ENCODE results near the gene MAG.
A peak's percentile ranks its signal among the peaks of the same experiment; 100 is the strongest.

MAG gene

GRCh38 chr19:35288906-35289305 is 3.1 kb upstream of the MAG start:
- Histone ChIP-seq H3K4me3 (ENCODE audit: insufficient read depth in 1 of 2, low read depth in 1 of 2, low read length in 2 of 2) (no peak overlapping the region), H3K14ac (ENCODE audit: low read length in 2 of 2) (no peak overlapping the region), H2AK5ac (ENCODE audit: low read length, severe bottlenecking) (no peak overlapping the region), H2BK120ac (ENCODE audit: low read depth, low read length) (no peak overlapping the region), H3K4me2 (ENCODE audit: low read length, poor library complexity, severe bottlenecking) (no peak overlapping the region), H3K4me1 (ENCODE audit: control insufficient read depth, insufficient read depth, low read depth, low read length) (no peaks in the 10 kb centered on the region), H3K27me3 (ENCODE audit: control insufficient read depth in 1 of 2, insufficient read depth in 1 of 2, low read length in 2 of 2) (peaks cover 20 to 49% of the 10 kb centered on the region in 2 experiments), H2BK5ac (ENCODE audit: low read depth, low read length, poor library complexity, severe bottlenecking) (no peak overlapping the region), H4K8ac (ENCODE audit: low read length) (no peak overlapping the region), H3K36me3 (ENCODE audit: control insufficient read depth in 1 of 2, insufficient read depth in 2 of 2, low read depth in 1 of 2, low read length in 2 of 2) (no peaks in the 10 kb centered on the region), H3K9ac (ENCODE audit: low read length) (no peak overlapping the region), H2AFZ (ENCODE audit: low read depth, low read length) (no peak overlapping the region), H2BK15ac (ENCODE audit: low read depth, poor library complexity, severe bottlenecking) (no peak overlapping the region), H2BK12ac (ENCODE audit: low read length in 2 of 2) (no peak overlapping the region), H3K9me3 (ENCODE audit: control insufficient read depth, low read length) (no peaks in the 10 kb centered on the region), H3K4ac (ENCODE audit: low read depth in 1 of 2, low read length in 2 of 2) (no peak overlapping the region), H3K79me1 (replicated peaks; ENCODE audit: low read length, poor library complexity, severe bottlenecking) (no peaks in the 10 kb centered on the region), H3K18ac (ENCODE audit: low read depth in 1 of 2, low read length in 2 of 2) (no peak overlapping the region), H4K91ac (ENCODE audit: low read length) (no peak overlapping the region), H3K23ac (ENCODE audit: low read length in 2 of 2) (no peak overlapping the region), H3K27ac (ENCODE audit: low read length, poor library complexity, severe bottlenecking) (no peak overlapping the region)
- 79% methylated on average over 5 of the region's 5 CpGs for WGBS
- DNase-seq, result no peak

- no peak overlapping the region for H3K4ac ChIP-seq (ENCODE audit: low read depth in 1 of 2, low read length in 2 of 2)
- H3K18ac ChIP-seq (ENCODE audit: low read depth in 1 of 2, low read length in 2 of 2), result no peak overlapping the region
- WGBS, result 71% methylated on average over 20 of the region's 20 CpGs
- no peak overlapping the region for H3K4me3 ChIP-seq (ENCODE audit: insufficient read depth in 1 of 2, low read depth in 1 of 2, low read length in 2 of 2)
- H2BK12ac ChIP-seq (ENCODE audit: low read length in 2 of 2), result no peak overlapping the region
- H3K4me2 ChIP-seq (ENCODE audit: low read length, poor library complexity, severe bottlenecking), result no peak overlapping the region
- H3K23ac ChIP-seq (ENCODE audit: low read length in 2 of 2), result no peak overlapping the region
- no peak overlapping the region for H2BK120ac ChIP-seq (ENCODE audit: low read depth, low read length)
- H3K14ac ChIP-seq (ENCODE audit: low read length in 2 of 2), result no peak overlapping the region
- H2BK15ac ChIP-seq (ENCODE audit: low read depth, poor library complexity, severe bottlenecking), result no peak overlapping the region
- H2AK5ac ChIP-seq (ENCODE audit: low read length, severe bottlenecking), result no peak overlapping the region
- H3K9ac ChIP-seq (ENCODE audit: low read length), result no peak overlapping the region
- H3K79me1 ChIP-seq (replicated peaks; ENCODE audit: low read length, poor library complexity, severe bottlenecking), result no peaks in the 10 kb centered on the region
- peaks cover 13 to 56% of the 10 kb centered on the region in 2 experiments for H3K27me3 ChIP-seq (ENCODE audit: control insufficient read depth in 1 of 2, insufficient read depth in 1 of 2, low read length in 2 of 2)
- no peaks in the 10 kb centered on the region for H3K36me3 ChIP-seq (ENCODE audit: control insufficient read depth in 1 of 2, insufficient read depth in 2 of 2, low read depth in 1 of 2, low read length in 2 of 2)
- H4K8ac ChIP-seq (ENCODE audit: low read length), result no peak overlapping the region
- no peaks in the 10 kb centered on the region for H3K4me1 ChIP-seq (ENCODE audit: control insufficient read depth, insufficient read depth, low read depth, low read length)
- H2AFZ ChIP-seq (ENCODE audit: low read depth, low read length), result no peak overlapping the region
- no peak for DNase-seq
- H3K9me3 ChIP-seq (ENCODE audit: control insufficient read depth, low read length), result no peaks in the 10 kb centered on the region
- no peak overlapping the region for H3K27ac ChIP-seq (ENCODE audit: low read length, poor library complexity, severe bottlenecking)
- no peak overlapping the region for H4K91ac ChIP-seq (ENCODE audit: low read length)
- no peak overlapping the region for H2BK5ac ChIP-seq (ENCODE audit: low read depth, low read length, poor library complexity, severe bottlenecking)
Measured at GRCh38 chr19:35290381-35291127, 1.4 kb upstream of the MAG start.

- Histone ChIP-seq H4K8ac (ENCODE audit: low read length) (no peak overlapping the region), H3K18ac (ENCODE audit: low read depth in 1 of 2, low read length in 2 of 2) (no peak overlapping the region), H3K4ac (ENCODE audit: low read depth in 1 of 2, low read length in 2 of 2) (no peak overlapping the region), H2AK5ac (ENCODE audit: low read length, severe bottlenecking) (no peak overlapping the region), H3K9me3 (ENCODE audit: control insufficient read depth, low read length) (no peaks in the 10 kb centered on the region), H4K91ac (ENCODE audit: low read length) (no peak overlapping the region), H3K14ac (ENCODE audit: low read length in 2 of 2) (no peak overlapping the region), H3K4me3 (ENCODE audit: insufficient read depth in 1 of 2, low read depth in 1 of 2, low read length in 2 of 2) (no peak overlapping the region), H2BK12ac (ENCODE audit: low read length in 2 of 2) (no peak overlapping the region), H3K4me1 (ENCODE audit: control insufficient read depth, insufficient read depth, low read depth, low read length) (no peaks in the 10 kb centered on the region), H2BK15ac (ENCODE audit: low read depth, poor library complexity, severe bottlenecking) (no peak overlapping the region), H2BK120ac (ENCODE audit: low read depth, low read length) (no peak overlapping the region), H3K36me3 (ENCODE audit: control insufficient read depth in 1 of 2, insufficient read depth in 2 of 2, low read depth in 1 of 2, low read length in 2 of 2) (no peaks in the 10 kb centered on the region), H3K9ac (ENCODE audit: low read length) (no peak overlapping the region), H3K23ac (ENCODE audit: low read length in 2 of 2) (peak overlapping the region in 1 of 2 experiments; percentile 14), H3K79me1 (replicated peaks; ENCODE audit: low read length, poor library complexity, severe bottlenecking) (no peaks in the 10 kb centered on the region), H3K27me3 (ENCODE audit: control insufficient read depth in 1 of 2, insufficient read depth in 1 of 2, low read length in 2 of 2) (peaks cover 13 to 63% of the 10 kb centered on the region in 2 experiments), H2AFZ (ENCODE audit: low read depth, low read length) (no peak overlapping the region), H3K27ac (ENCODE audit: low read length, poor library complexity, severe bottlenecking) (no peak overlapping the region), H2BK5ac (ENCODE audit: low read depth, low read length, poor library complexity, severe bottlenecking) (no peak overlapping the region), H3K4me2 (ENCODE audit: low read length, poor library complexity, severe bottlenecking) (no peak overlapping the region)
- WGBS, result 86% methylated on average over 5 of the region's 6 CpGs
- no peak for DNase-seq
Measured at GRCh38 chr19:35291259-35291658, 702 bp upstream of the MAG start.

GRCh38 chr19:35292421-35293362 is 731 bp downstream of the MAG start:
- Histone ChIP-seq H2AFZ (ENCODE audit: low read depth, low read length) (no peak overlapping the region), H2BK12ac (ENCODE audit: low read length in 2 of 2) (no peak overlapping the region), H3K14ac (ENCODE audit: low read length in 2 of 2) (no peak overlapping the region), H3K4me2 (ENCODE audit: low read length, poor library complexity, severe bottlenecking) (no peak overlapping the region), H2BK120ac (ENCODE audit: low read depth, low read length) (no peak overlapping the region), H3K36me3 (ENCODE audit: control insufficient read depth in 1 of 2, insufficient read depth in 2 of 2, low read depth in 1 of 2, low read length in 2 of 2) (no peaks in the 10 kb centered on the region), H3K79me1 (replicated peaks; ENCODE audit: low read length, poor library complexity, severe bottlenecking) (no peaks in the 10 kb centered on the region), H3K27ac (ENCODE audit: low read length, poor library complexity, severe bottlenecking) (no peak overlapping the region), H3K4ac (ENCODE audit: low read depth in 1 of 2, low read length in 2 of 2) (no peak overlapping the region), H3K23ac (ENCODE audit: low read length in 2 of 2) (no peak overlapping the region), H2AK5ac (ENCODE audit: low read length, severe bottlenecking) (no peak overlapping the region), H3K9ac (ENCODE audit: low read length) (no peak overlapping the region), H3K27me3 (ENCODE audit: control insufficient read depth in 1 of 2, insufficient read depth in 1 of 2, low read length in 2 of 2) (peaks cover 13 to 77% of the 10 kb centered on the region in 2 experiments), H2BK5ac (ENCODE audit: low read depth, low read length, poor library complexity, severe bottlenecking) (no peak overlapping the region), H4K8ac (ENCODE audit: low read length) (no peak overlapping the region), H3K4me3 (ENCODE audit: insufficient read depth in 1 of 2, low read depth in 1 of 2, low read length in 2 of 2) (no peak overlapping the region), H2BK15ac (ENCODE audit: low read depth, poor library complexity, severe bottlenecking) (no peak overlapping the region), H3K9me3 (ENCODE audit: control insufficient read depth, low read length) (no peaks in the 10 kb centered on the region), H3K4me1 (ENCODE audit: control insufficient read depth, insufficient read depth, low read depth, low read length) (no peaks in the 10 kb centered on the region), H4K91ac (ENCODE audit: low read length) (no peak overlapping the region), H3K18ac (ENCODE audit: low read depth in 1 of 2, low read length in 2 of 2) (no peak overlapping the region)
- 86% methylated on average over 21 of the region's 23 CpGs for WGBS
- no peak for DNase-seq

Measured in mesenchymal stem cell (in vitro differentiated cells and primary cell).